Neural progenitor cell (in vitro differentiated cells): ENCODE measurements around the gene MRAS. TPM values are rescaled to one million over a fixed set of nuclear protein-coding genes. Genes with fewer than 3 reads are reported as not detected.

ENCODE experiments used
- DNase-seq: peaks from one replicate; pipeline ENCODE4 v3.0.0-alpha.2; 2016; ENCODE audit warnings: low spot score
- H2AFZ ChIP-seq: fragments of 200-600 bp; sonication (generic); replicated peaks from 2 replicates; pipeline ENCODE4 v1.6.1; 2016; ENCODE audit warnings: antibody characterized with exemption
- H3F3A ChIP-seq: fragments of 200-600 bp; sonication (generic); 2 replicates; pipeline ENCODE4 v1.6.1; 2016; ENCODE audit warnings: antibody characterized with exemption, low read depth
- H3K27ac ChIP-seq: fragments of 200-600 bp; sonication (generic); 2 replicates; pipeline ENCODE4 v1.5.1; 2016; ENCODE audit warnings: mild to moderate bottlenecking
- H3K27me3 ChIP-seq: fragments of 200-600 bp; sonication (generic); 2 replicates; pipeline ENCODE4 v1.6.1; 2016; ENCODE audit warnings: mild to moderate bottlenecking, moderate library complexity
- H3K36me3 ChIP-seq: fragments of 200-600 bp; sonication (generic); 2 replicates; pipeline ENCODE4 v1.5.1; 2016
- H3K4me1 ChIP-seq: fragments of 200-600 bp; sonication (generic); 2 replicates; pipeline ENCODE4 v1.6.1; 2016; ENCODE audit warnings: mixed run types
- H3K4me2 ChIP-seq: fragments of 200-600 bp; sonication (generic); 2 replicates; pipeline ENCODE4 v1.6.1; 2016
- H3K4me3 ChIP-seq: fragments of 200-600 bp; sonication (generic); 2 replicates; pipeline ENCODE4 v1.5.1; 2016
- H3K79me2 ChIP-seq: fragments of 200-600 bp; sonication (generic); 2 replicates; pipeline ENCODE4 v1.6.1; 2016; ENCODE audit warnings: low read depth
- H3K9ac ChIP-seq: fragments of 200-600 bp; sonication (generic); 2 replicates; pipeline ENCODE4 v1.6.1; 2016
- H3K9me3 ChIP-seq: fragments of 200-600 bp; sonication (generic); 2 replicates; pipeline ENCODE4 v1.5.1; 2016; ENCODE audit warnings: low read depth
- H4K20me1 ChIP-seq: fragments of 200-600 bp; sonication (generic); 2 replicates; pipeline ENCODE4 v1.6.1; 2016; ENCODE audit warnings: low read depth
- H3K27ac Mint-ChIP-seq: 3 replicates; pipeline ENCODE4 v1.8.0; 2021; ENCODE audit warnings: mixed read lengths
- H3K27me3 Mint-ChIP-seq: 2 replicates; pipeline ENCODE4 v1.8.0; 2022; ENCODE audit warnings: low read depth, mild to moderate bottlenecking, inconsistent platforms, moderate library complexity, mixed read lengths; ENCODE audit not compliant: insufficient read depth
- H3K36me3 Mint-ChIP-seq: 3 replicates; pipeline ENCODE4 v1.8.0; 2021; ENCODE audit warnings: mixed read lengths
- H3K4me1 Mint-ChIP-seq: 3 replicates; pipeline ENCODE4 v1.8.0; 2021; ENCODE audit warnings: mixed read lengths
- H3K4me3 Mint-ChIP-seq: 3 replicates; pipeline ENCODE4 v1.8.0; 2021; ENCODE audit warnings: mild to moderate bottlenecking, moderate library complexity, mixed read lengths
- H3K9me3 Mint-ChIP-seq: 3 replicates; pipeline ENCODE4 v1.8.0; 2020; ENCODE audit warnings: mixed read lengths
- EZH2 ChIP-seq: fragments of 200-600 bp; sonication (generic); IDR thresholded peaks from 2 replicates; pipeline ENCODE4 v1.6.1; 2017; ENCODE audit warnings: antibody characterized with exemption, mild to moderate bottlenecking, moderate library complexity
- EZH2phosphoT487 ChIP-seq: fragments of 200-600 bp; sonication (generic); IDR thresholded peaks from 2 replicates; pipeline ENCODE4 v1.6.1; 2017; ENCODE audit warnings: antibody characterized with exemption
- total RNA-seq: library from RNA; depleted of rRNA; stranded (reverse); fragments of >200 nt; gene quantifications from 2 replicates; pipeline ENCODE4 v1.2.3, GENCODE V29; 2015; ENCODE audit warnings: low replicate concordance
- TF ChIP-seq, protein P1 (sequence below): fragments of 200-600 bp; sonication (generic); IDR thresholded peaks from 2 replicates; pipeline ENCODE4 v1.5.1; 2017; ENCODE audit warnings: antibody characterized with exemption, mild to moderate bottlenecking

Gene MRAS
- total RNA-seq, 1 donor from 2014 or later, result 17.2 TPM

DNA sequence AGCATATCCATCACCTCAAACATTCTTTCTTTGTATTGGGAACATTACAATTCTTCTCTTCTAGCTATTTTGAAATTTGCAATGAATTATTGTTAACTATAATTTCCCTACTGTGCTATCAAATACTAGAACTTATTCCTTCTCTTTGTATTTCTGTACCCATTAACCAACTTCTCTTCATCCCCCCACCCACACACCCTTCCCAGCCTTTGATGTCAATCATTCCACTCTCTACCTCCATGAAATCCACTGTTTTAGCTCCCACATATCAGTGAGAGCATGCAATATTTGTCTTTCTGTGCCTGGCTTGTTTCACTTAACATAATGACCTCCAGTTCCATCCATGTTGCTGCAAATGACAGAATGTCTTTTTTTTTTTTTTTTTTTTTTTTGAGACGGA, 30.6 kb downstream of the MRAS start:
- H2AFZ ChIP-seq, result no peak overlapping the region
- H3K27ac ChIP-seq, result no peak overlapping the region
- peaks cover 12% of the 10 kb centered on the region for H3K36me3 Mint-ChIP-seq
- no peaks in the 10 kb centered on the region for H3K9me3 Mint-ChIP-seq
- TF ChIP-seq, protein P1, sequence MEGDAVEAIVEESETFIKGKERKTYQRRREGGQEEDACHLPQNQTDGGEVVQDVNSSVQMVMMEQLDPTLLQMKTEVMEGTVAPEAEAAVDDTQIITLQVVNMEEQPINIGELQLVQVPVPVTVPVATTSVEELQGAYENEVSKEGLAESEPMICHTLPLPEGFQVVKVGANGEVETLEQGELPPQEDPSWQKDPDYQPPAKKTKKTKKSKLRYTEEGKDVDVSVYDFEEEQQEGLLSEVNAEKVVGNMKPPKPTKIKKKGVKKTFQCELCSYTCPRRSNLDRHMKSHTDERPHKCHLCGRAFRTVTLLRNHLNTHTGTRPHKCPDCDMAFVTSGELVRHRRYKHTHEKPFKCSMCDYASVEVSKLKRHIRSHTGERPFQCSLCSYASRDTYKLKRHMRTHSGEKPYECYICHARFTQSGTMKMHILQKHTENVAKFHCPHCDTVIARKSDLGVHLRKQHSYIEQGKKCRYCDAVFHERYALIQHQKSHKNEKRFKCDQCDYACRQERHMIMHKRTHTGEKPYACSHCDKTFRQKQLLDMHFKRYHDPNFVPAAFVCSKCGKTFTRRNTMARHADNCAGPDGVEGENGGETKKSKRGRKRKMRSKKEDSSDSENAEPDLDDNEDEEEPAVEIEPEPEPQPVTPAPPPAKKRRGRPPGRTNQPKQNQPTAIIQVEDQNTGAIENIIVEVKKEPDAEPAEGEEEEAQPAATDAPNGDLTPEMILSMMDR, result no peak
- TF ChIP-seq EZH2phosphoT487 (no peak), EZH2 (no peak)
- H3K27ac Mint-ChIP-seq, result no peak overlapping the region
- H3K79me2 ChIP-seq, result no peaks in the 10 kb centered on the region
- no peaks in the 10 kb centered on the region for H4K20me1 ChIP-seq
- no peaks in the 10 kb centered on the region for H3K27me3 Mint-ChIP-seq
- no peaks in the 10 kb centered on the region for H3F3A ChIP-seq
- H3K4me1 Mint-ChIP-seq, result peaks cover 19% of the 10 kb centered on the region
- H3K4me2 ChIP-seq, result no peak overlapping the region
- no peaks in the 10 kb centered on the region for H3K27me3 ChIP-seq
- no peak for DNase-seq
- no peak overlapping the region for H3K4me3 ChIP-seq
- no peak overlapping the region for H3K4me3 Mint-ChIP-seq
- H3K4me1 ChIP-seq, result no peaks in the 10 kb centered on the region
- no peaks in the 10 kb centered on the region for H3K36me3 ChIP-seq
- no peak overlapping the region for H3K9ac ChIP-seq
- no peaks in the 10 kb centered on the region for H3K9me3 ChIP-seq

- H3K9ac ChIP-seq, result no peak overlapping the region
- no peak for TF ChIP-seq EZH2
- TF ChIP-seq, protein P1, result no peak
- TF ChIP-seq EZH2phosphoT487, result no peak
- no peaks in the 10 kb centered on the region for H4K20me1 ChIP-seq
- H3K79me2 ChIP-seq, result no peaks in the 10 kb centered on the region
- H3F3A ChIP-seq, result no peaks in the 10 kb centered on the region
- no peak overlapping the region for H3K27ac ChIP-seq
- Mint-ChIP-seq H3K27me3 (peaks cover 1% of the 10 kb centered on the region), H3K27ac (peak overlapping the region; percentile 98), H3K9me3 (peaks cover 3% of the 10 kb centered on the region), H3K4me3 (no peak overlapping the region), H3K36me3 (peaks cover 9% of the 10 kb centered on the region), H3K4me1 (peaks cover 19% of the 10 kb centered on the region)
- H3K4me3 ChIP-seq, result no peak overlapping the region
- H3K4me2 ChIP-seq, result no peak overlapping the region
- H3K27me3 ChIP-seq, result no peaks in the 10 kb centered on the region
- no peaks in the 10 kb centered on the region for H3K36me3 ChIP-seq
- no peaks in the 10 kb centered on the region for H3K9me3 ChIP-seq
- no peak overlapping the region for H2AFZ ChIP-seq
- H3K4me1 ChIP-seq, result no peaks in the 10 kb centered on the region
- DNase-seq, result no peak
These were observed 33.1 kb downstream of the MRAS start for GRCh38 chr3:138381413-138381901.

- H3K4me2 ChIP-seq, result no peak overlapping the region
- H3K27me3 ChIP-seq, result no peaks in the 10 kb centered on the region
- H3K27ac ChIP-seq, result peak overlapping the region; percentile 13
- TF ChIP-seq EZH2 (no peak), EZH2phosphoT487 (no peak)
- TF ChIP-seq, protein P1, result no peak
- H3K4me3 ChIP-seq, result no peak overlapping the region
- H4K20me1 ChIP-seq, result no peaks in the 10 kb centered on the region
- Mint-ChIP-seq H3K4me1 (peaks cover 19% of the 10 kb centered on the region), H3K4me3 (no peak overlapping the region), H3K27me3 (peaks cover 3% of the 10 kb centered on the region), H3K36me3 (peaks cover 13% of the 10 kb centered on the region), H3K9me3 (peaks cover 3% of the 10 kb centered on the region), H3K27ac (peak overlapping the region; percentile 98)
- no peaks in the 10 kb centered on the region for H3K79me2 ChIP-seq
- no peaks in the 10 kb centered on the region for H3K9me3 ChIP-seq
- H3K9ac ChIP-seq, result no peak overlapping the region
- DNase-seq, result peak; percentile 14
- H3K36me3 ChIP-seq, result no peaks in the 10 kb centered on the region
- no peaks in the 10 kb centered on the region for H3K4me1 ChIP-seq
- no peak overlapping the region for H2AFZ ChIP-seq
- no peaks in the 10 kb centered on the region for H3F3A ChIP-seq
These were observed 33.8 kb downstream of the MRAS start for GRCh38 chr3:138381950-138382715.
